B cell (primary cell): ENCODE results near the gene KSR2. TPM values are rescaled to one million over a fixed set of nuclear protein-coding genes. Genes with fewer than 3 reads are reported as not detected.

Experiments
- ATAC-seq: fragments of 200-7000 bp; cut with Tn5 transposase; one replicate; pipeline ENCODE4 v1.10.0; 2021; ENCODE audit warnings: low read depth, mild to moderate bottlenecking, moderate number of reproducible peaks, moderate library complexity
- CTCF ChIA-PET: fragments of 350-600 bp; sonication (Branson Sonifier 250); formaldehyde crosslinking; loops from one replicate; lab custom pipeline; 2021; ENCODE audit warnings: antibody characterized with exemption, inconsistent platforms; lab: Charles Lee
- POLR2A ChIA-PET: fragments of 350-600 bp; sonication (Branson Sonifier 250); formaldehyde crosslinking; loops from one replicate; lab custom pipeline; 2021; ENCODE audit warnings: antibody characterized with exemption; lab: Charles Lee
- DNase-seq: peaks from one replicate; pipeline ENCODE4 v3.0.0; 2013
- H2AFZ ChIP-seq: 2 replicates; pipeline ENCODE4 v1.6.1; 2012; ENCODE audit warnings: mild to moderate bottlenecking, low read depth, low read length; ENCODE audit not compliant: insufficient read depth, poor library complexity, severe bottlenecking
- H3K27ac ChIP-seq, 2 donors: 1 replicate in 1 of 2; 2 replicates in 1 of 2; pipeline ENCODE4 v1.5.1; 2012 to 2013; ENCODE audit warnings: low read length in 2 of 2, mild to moderate bottlenecking in 2 of 2, moderate library complexity in 1 of 2
- H3K27me3 ChIP-seq, 4 experiments: fragments of 200-600 bp in 1 of 4; sonication (generic) in 1 of 4; replicated peaks in 1 of 4; 1 replicate in 2 of 4; 2 replicates in 2 of 4; pipeline versions ENCODE4 v1.6.1 to v1.7.0; 2013 to 2016; ENCODE audit warnings: low read length in 3 of 4, mild to moderate bottlenecking in 2 of 4, mixed read lengths in 1 of 4, moderate library complexity in 1 of 4; ENCODE audit not compliant: insufficient read depth in 4 of 4, control insufficient read depth in 3 of 4; ENCODE audit errors: control extremely low read depth in 1 of 4
- H3K36me3 ChIP-seq, 2 experiments: replicated peaks in 1 of 2; 1 replicate in 1 of 2; 2 replicates in 1 of 2; pipeline versions ENCODE4 v1.6.1 to v1.7.1; 2013; ENCODE audit warnings: low read length in 1 of 2; ENCODE audit not compliant: insufficient read depth in 2 of 2, control insufficient read depth in 1 of 2; ENCODE audit errors: control extremely low read depth in 1 of 2, extremely low read depth in 1 of 2
- H3K4me1 ChIP-seq, 2 donors: fragments of 200-600 bp in 1 of 2; sonication (generic) in 1 of 2; 1 replicate in 1 of 2; 2 replicates in 1 of 2; pipeline versions ENCODE4 v1.5.1 to v1.6.1; 2013 to 2017; ENCODE audit warnings: low read length in 2 of 2; ENCODE audit not compliant: control insufficient read depth in 2 of 2, insufficient read depth in 2 of 2
- H3K4me2 ChIP-seq: replicated peaks from 2 replicates; pipeline ENCODE3; 2012; ENCODE audit warnings: mild to moderate bottlenecking, low read depth, low read length; ENCODE audit not compliant: poor library complexity, severe bottlenecking
- H3K4me3 ChIP-seq, 5 experiments: fragments of 200-600 bp in 1 of 5; sonication (generic) in 1 of 5; 1 replicate in 3 of 5; 2 replicates in 2 of 5; pipeline versions ENCODE4 v1.5.1 to v1.7.0; 2011 to 2016; ENCODE audit warnings: low read length in 4 of 5, mild to moderate bottlenecking in 4 of 5, low read depth in 2 of 5, control low read depth in 1 of 5, moderate library complexity in 1 of 5; ENCODE audit not compliant: insufficient read depth in 1 of 5; ENCODE audit errors: control extremely low read depth in 1 of 5, extremely low read depth in 1 of 5
- H3K79me2 ChIP-seq: fragments of 200-600 bp; sonication (generic); one replicate; pipeline ENCODE4 v1.6.0; 2016; ENCODE audit warnings: low read length; ENCODE audit not compliant: control insufficient read depth, insufficient read depth
- H3K9ac ChIP-seq: fragments of 200-600 bp; sonication (generic); 2 replicates; pipeline ENCODE4 v1.6.1; 2017; ENCODE audit warnings: mild to moderate bottlenecking, low read length, moderate library complexity
- H3K9me3 ChIP-seq, 3 donors: one replicate each; pipeline versions ENCODE4 v1.6.1 to v1.7.1; 2013; ENCODE audit warnings: low read length in 2 of 3; ENCODE audit not compliant: control insufficient read depth in 2 of 3, insufficient read depth in 1 of 3; ENCODE audit errors: control extremely low read depth in 1 of 3
- H4K20me1 ChIP-seq: 2 replicates; pipeline ENCODE4 v1.6.0; 2012; ENCODE audit warnings: mild to moderate bottlenecking, low read length; ENCODE audit not compliant: insufficient read depth, control insufficient read depth, poor library complexity, severe bottlenecking
- H3K27ac Mint-ChIP-seq: one replicate; pipeline ENCODE4 v1.8.0; 2021; ENCODE audit warnings: mixed read lengths
- H3K27me3 Mint-ChIP-seq: one replicate; pipeline ENCODE4 v1.8.0; 2021; ENCODE audit warnings: mixed read lengths
- H3K4me1 Mint-ChIP-seq: one replicate; pipeline ENCODE4 v1.8.0; 2021; ENCODE audit warnings: mixed read lengths
- H3K4me3 Mint-ChIP-seq: one replicate; pipeline ENCODE4 v1.8.0; 2021; ENCODE audit warnings: mixed read lengths
- H3K9me3 Mint-ChIP-seq: one replicate; pipeline ENCODE4 v1.8.0; 2022; ENCODE audit warnings: mixed read lengths; ENCODE audit not compliant: insufficient read depth
- EZH2 ChIP-seq: IDR thresholded peaks from 2 replicates; pipeline ENCODE4 v1.6.1; 2012; ENCODE audit warnings: borderline replicate concordance, low read depth, mild to moderate bottlenecking, moderate library complexity, low read length; ENCODE audit not compliant: insufficient read depth, poor library complexity, severe bottlenecking
- WGBS: methylation state at CpG from one replicate; pipeline ENCODE4 v1.1.5; 2013; ENCODE audit warnings: missing lambda C conversion rate; ENCODE audit not compliant: insufficient coverage; 5-methylcytosine and 5-hydroxymethylcytosine counted together
- intact Hi-C: fragments of 100-400 bp; cut with micrococcal nuclease; formaldehyde crosslinking; loops from one replicate; pipeline ENCODE4 v1.10.0; 2022
- polyA plus RNA-seq: library from polyadenylated mRNA; depleted of rRNA; stranded (reverse); fragments of >200 nt; gene quantifications from 2 replicates; pipeline ENCODE4 v1.2.3, GENCODE V29; 2012
- total RNA-seq, 2 donors: library from RNA; stranded (reverse); fragments of 120-200 nt in 1 of 2; gene quantifications; 1 replicate in 1 of 2; 2 replicates in 1 of 2; pipeline versions ENCODE4 v1.2.3 to v1.2.4, GENCODE V29; 2013 to 2022
- TF ChIP-seq, protein P1 (sequence below): fragments of 200-600 bp; IDR thresholded peaks from one replicate; pipeline ENCODE4 v1.8.0; 2022; ENCODE audit warnings: antibody characterized with exemption, mild to moderate bottlenecking

Gene KSR2
- total and polyA plus RNA-seq, 2 donors (not counting 1 experiment from before 2014, with no cell fraction given), result not detected

DNA sequence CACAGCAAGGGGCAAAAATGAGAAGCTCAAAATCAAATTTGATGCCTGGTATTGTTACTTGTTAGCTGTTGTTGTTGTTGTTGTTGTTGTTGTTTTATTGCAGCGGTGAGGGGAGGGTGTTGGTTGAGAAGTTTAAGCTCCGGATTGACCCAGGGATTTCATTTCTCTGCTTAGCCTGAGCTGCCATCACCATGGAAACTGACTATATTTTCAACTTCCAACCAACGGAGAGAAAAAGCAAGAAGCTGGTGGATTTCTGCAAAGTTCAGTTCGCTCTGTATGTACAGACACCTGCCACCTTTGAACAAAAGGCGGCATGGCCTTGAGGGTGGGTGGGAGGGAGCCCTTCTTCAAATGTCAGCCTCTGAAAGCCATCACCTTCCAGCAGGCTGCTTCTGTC lies 412.9 kb downstream of the KSR2 start:
- ATAC-seq (no peak), DNase-seq (no peak)
- Histone ChIP-seq H3K9me3 (peaks cover 0 to 16% (median 0%) of the 10 kb centered on the region in 3 donors), H4K20me1 (no peaks in the 10 kb centered on the region), H3K79me2 (no peaks in the 10 kb centered on the region), H3K27ac (no peak overlapping the region), H3K9ac (no peak overlapping the region), H2AFZ (no peak overlapping the region), H3K36me3 (no peaks in the 10 kb centered on the region), H3K27me3 (no peaks in the 10 kb centered on the region), H3K4me2 (no peak overlapping the region), H3K4me3 (no peak overlapping the region), H3K4me1 (no peaks in the 10 kb centered on the region)
- H3K4me1 Mint-ChIP-seq, result no peaks in the 10 kb centered on the region
- H3K9me3 Mint-ChIP-seq, result peaks cover 10% of the 10 kb centered on the region
- WGBS, result no CpG with 5 or more reads among the region's 5 CpGs
- TF ChIP-seq EZH2, result no peak
- TF ChIP-seq, protein P1, sequence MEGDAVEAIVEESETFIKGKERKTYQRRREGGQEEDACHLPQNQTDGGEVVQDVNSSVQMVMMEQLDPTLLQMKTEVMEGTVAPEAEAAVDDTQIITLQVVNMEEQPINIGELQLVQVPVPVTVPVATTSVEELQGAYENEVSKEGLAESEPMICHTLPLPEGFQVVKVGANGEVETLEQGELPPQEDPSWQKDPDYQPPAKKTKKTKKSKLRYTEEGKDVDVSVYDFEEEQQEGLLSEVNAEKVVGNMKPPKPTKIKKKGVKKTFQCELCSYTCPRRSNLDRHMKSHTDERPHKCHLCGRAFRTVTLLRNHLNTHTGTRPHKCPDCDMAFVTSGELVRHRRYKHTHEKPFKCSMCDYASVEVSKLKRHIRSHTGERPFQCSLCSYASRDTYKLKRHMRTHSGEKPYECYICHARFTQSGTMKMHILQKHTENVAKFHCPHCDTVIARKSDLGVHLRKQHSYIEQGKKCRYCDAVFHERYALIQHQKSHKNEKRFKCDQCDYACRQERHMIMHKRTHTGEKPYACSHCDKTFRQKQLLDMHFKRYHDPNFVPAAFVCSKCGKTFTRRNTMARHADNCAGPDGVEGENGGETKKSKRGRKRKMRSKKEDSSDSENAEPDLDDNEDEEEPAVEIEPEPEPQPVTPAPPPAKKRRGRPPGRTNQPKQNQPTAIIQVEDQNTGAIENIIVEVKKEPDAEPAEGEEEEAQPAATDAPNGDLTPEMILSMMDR, result no peak
- intact Hi-C loops, result no loop called here
- no peak overlapping the region for H3K27ac Mint-ChIP-seq
- POLR2A ChIA-PET, result no interaction called here
- CTCF ChIA-PET, result no interaction called here
- peaks cover 13% of the 10 kb centered on the region for H3K27me3 Mint-ChIP-seq
- no peak overlapping the region for H3K4me3 Mint-ChIP-seq

DNA sequence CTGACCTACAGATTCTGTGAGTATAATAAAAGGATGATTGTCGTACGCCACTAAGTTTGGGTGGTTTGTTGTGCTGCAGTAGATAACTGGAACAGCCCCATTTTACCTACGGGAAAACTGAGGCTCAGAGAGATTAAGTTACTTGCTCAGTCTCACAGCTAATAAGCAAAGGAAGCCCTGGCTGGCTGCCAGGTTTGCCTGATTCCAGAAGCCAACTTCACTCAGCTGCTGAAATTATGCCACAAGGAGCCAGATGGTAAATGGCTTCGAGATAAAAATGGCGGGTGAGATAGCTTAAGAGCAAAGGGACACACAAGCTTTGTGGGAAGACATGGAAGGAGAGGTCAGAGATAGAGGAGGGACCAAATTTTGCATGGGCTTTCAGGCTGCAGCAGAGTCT lies 415.8 kb downstream of the KSR2 start:
- ATAC-seq, result no peak
- ChIA-PET CTCF (no interaction called here), POLR2A (no interaction called here)
- no peak overlapping the region for H3K4me3 ChIP-seq
- H2AFZ ChIP-seq, result no peak overlapping the region
- TF ChIP-seq, protein P1, result no peak
- TF ChIP-seq EZH2, result no peak
- Mint-ChIP-seq H3K4me3 (no peak overlapping the region), H3K4me1 (no peaks in the 10 kb centered on the region), H3K9me3 (peaks cover 10% of the 10 kb centered on the region), H3K27ac (no peak overlapping the region), H3K27me3 (peaks cover 9% of the 10 kb centered on the region)
- no peak for DNase-seq
- H3K36me3 ChIP-seq, result no peaks in the 10 kb centered on the region
- 95% methylated on average over 4 of the region's 5 CpGs for WGBS
- peaks cover 0 to 15% (median 0%) of the 10 kb centered on the region in 3 donors for H3K9me3 ChIP-seq
- no peaks in the 10 kb centered on the region for H4K20me1 ChIP-seq
- no peak overlapping the region for H3K27ac ChIP-seq
- H3K9ac ChIP-seq, result no peak overlapping the region
- H3K79me2 ChIP-seq, result no peaks in the 10 kb centered on the region
- intact Hi-C loops, result no loop called here
- no peaks in the 10 kb centered on the region for H3K27me3 ChIP-seq
- no peak overlapping the region for H3K4me2 ChIP-seq
- H3K4me1 ChIP-seq, result no peaks in the 10 kb centered on the region
